Stimulated activated CD4-positive, alpha-beta T cell treated with anti-CD3 and anti-CD28 coated beads, Interleukin-1b, Interleukin-23, amount 100 ng/mL, for 1 hour (primary cell): Measurements from ENCODE around the gene GRIN2C.

Source experiments
- DNase-seq, 2 donors: peaks; one replicate each; pipeline ENCODE4 v3.0.0-alpha.2; 2020; ENCODE audit warnings: low read depth in 2 of 2

The GRIN2C gene

DNA sequence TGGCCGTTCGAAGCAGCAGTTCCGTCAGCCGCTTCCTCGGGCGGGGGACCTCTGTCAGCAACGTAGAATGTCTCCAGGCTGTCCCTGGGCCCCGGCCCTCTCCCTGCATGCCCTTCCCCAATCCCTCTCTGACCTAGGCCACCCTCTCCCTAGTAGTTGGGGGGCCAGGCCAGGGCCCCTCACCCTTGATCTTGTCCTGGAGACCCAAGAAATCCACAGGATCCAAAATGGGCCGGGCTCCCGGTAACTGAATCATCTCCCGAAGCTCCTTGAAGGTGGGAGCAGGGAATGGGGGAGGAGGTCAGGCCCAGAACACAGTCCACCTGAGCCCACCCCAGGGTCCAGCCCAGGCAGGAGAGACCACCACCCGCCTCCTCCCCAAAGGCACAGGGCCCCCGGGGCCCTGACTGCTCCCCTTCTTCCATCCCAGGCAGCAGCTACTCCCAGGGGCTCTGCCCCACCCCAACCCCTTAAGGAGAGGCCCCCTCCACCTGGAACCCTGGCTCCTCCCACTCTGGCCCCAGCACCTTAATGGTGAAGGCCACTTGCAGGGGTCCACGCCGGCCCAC lies 4.7 kb upstream of the GRIN2C start:
- no peak for DNase-seq

DNA sequence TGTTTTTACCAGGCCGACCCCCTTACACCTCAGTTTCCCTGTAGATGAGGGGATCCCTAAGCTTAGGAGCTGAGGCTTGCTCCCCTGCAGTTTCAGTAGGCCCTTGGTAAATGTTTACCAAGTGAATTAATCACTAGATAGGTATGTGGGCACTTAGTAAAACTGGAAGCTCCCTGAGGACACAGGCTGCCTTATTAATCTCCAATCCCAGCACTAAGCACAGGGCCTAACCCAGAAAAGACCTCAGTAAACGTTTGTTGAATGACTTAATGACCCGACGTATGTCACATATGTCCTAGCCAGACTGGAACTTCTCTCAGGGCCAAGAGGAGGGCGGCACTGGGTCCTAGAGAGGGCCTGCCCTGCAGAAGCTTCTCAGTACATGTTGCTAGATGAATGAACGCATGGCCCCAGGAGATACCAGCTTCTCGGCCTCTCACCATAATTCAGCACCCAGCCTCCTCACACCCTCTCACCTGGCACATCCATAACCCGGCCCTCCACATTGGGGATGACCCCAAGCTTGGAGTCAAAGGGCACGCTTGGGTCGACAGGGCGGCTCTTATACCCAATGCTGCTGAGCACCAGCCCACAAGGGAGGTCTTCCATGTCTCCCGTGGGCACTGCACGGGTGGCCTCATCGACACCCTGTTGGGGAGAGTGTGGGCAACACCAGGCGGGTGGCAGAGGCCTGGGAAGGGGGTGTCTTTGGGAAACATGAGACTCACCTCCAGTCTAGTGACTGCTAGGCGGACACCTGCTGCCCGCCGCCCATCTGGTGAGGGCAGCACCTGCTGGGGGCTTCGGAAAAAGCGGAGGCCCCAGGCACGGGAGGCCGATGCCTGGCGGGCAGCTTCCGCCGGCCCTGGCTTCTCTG lies 4.0 kb upstream of the GRIN2C start:
- DNase-seq: no peak

DNA sequence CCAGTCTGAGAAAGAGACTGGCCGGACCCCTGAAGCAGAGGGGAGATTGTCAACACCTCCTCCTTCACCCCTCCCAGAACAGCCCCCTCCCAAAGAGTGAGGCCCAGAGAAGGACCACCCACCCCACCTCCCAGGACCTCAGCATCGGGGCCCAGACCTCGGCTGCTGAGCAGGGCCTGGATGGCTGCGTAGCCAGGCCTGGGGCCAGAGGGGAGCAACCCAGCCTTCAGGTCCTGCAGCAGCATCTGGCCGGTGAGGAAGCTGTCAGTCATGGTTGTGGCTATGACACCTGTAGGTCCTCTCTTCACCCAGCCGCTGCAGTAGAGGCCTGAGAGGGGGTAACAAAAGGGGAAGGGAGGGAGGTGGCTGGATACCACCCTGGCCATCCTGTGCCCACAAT lies 3.2 kb upstream of the GRIN2C start:
- DNase-seq: no peak

- DNase-seq: peak; percentile 40 to 62
These were observed 2.6 kb upstream of the GRIN2C start for GRCh38 chr17:74862108-74862901.

- DNase-seq: no peak
These were observed 2.0 kb upstream of the GRIN2C start for GRCh38 chr17:74861662-74862107.

- no peak for DNase-seq
These were observed 1.4 kb upstream of the GRIN2C start for GRCh38 chr17:74860872-74861661.

GRCh38 chr17:74860229-74860871 lies 665 bp upstream of the GRIN2C start:
- DNase-seq: no peak

GRCh38 chr17:74858672-74859458 lies 820 bp downstream of the GRIN2C start:
- DNase-seq: no peak

DNA sequence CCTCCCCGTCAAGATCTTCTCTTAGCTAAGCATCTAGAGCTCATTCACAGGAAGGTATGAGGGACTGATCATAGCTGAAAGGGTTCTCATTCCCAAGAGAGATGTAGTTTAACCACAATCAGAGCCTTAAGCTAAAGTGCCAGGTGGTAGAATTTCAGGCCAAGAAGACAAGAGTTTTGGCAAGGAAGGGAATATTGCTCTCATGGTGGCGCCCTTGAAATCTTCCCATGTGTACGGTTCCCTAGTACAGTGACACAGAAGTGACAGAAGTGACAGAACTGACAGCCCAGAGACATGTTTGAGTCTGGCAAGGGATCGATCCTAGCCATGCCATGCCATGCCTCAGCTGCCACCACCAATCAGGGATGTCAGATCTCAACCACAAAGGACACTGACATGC lies 2.5 kb downstream of the GRIN2C start:
- DNase-seq: no peak

DNA sequence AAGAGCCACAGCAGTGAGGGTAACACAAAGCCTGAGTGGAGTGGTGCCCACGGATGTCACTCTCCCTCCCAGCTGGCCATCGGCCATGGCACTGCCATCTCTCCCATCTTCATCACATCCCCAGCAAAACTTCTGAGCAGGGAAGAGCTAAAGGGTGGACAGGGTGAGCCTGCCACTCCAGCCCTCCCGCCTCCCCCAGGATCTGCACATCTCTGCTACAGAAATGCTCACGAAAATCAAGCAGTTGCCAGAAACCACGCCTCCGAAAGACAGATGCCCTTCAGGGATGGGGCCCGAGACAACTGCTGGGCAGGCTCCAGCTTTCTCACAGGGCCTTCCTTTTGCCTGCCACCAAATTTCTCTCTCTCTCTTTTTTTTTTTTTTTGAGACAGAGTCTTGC lies 3.6 kb downstream of the GRIN2C start:
- no peak for DNase-seq

DNA sequence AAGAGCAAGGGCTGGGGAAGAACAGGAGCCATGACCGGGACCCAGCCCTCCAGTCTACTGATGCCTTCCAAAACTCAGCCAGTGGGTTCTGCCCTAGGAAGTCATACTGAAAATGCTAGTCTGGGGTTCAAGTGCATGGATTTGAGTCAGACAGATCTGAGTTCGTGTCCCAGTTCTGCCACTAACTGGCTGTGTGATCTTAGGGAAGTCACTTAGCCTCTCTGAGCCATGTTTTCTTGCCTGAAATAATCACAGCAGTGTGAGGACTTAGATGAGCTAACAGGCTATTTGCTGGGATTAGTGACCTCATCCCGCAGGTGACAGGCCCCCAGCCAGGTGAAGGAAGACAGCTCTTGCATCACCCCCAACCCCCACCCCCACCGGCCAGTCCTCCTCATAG lies 4.4 kb downstream of the GRIN2C start:
- DNase-seq: no peak

DNA sequence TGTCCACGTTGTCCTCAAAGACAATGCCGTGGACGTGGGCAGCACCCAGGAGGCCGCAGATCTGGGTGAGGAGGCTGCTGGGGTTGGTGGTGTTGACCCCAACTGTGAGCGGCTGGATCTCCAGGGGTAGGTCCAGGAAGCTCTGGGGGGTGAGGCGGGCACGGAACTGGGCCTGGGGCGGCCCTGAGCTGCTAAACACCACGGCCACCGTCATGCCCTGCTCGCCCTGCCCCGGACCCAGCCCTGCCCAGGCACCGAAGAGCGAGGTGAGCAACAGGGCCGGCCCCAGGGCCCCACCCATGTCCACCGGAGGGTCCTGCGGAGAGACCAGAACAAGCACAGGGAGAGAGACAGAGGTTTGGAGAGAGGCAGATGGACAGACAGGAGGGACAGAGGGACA lies 4.9 kb downstream of the GRIN2C start:
- no peak for DNase-seq

DNA sequence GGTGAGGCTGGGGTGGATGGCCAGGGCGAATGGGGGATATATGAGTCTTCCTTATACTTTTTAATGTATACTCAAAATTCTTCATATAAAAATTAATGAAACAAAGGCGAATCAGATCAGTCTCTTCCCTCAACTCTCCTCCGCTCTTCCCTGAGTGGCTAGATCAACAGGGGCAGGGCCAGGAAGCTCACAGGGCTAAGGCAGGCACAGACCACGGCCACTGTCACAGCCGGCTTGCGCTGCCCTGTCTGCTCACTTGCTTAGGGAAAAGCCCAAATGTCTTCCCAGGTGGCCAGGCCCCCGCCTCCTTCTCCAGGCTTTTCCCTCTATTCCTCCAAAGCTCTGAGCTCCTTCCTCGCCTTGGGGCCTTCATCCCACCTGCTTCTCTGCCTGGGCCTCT lies 6.0 kb downstream of the GRIN2C start:
- no peak for DNase-seq

GRCh38 chr17:74853048-74853397 lies 6.7 kb downstream of the GRIN2C start:
- DNase-seq: no peak

GRCh38 chr17:74852237-74853047 lies 7.2 kb downstream of the GRIN2C start:
- peak; percentile 25 to 37 for DNase-seq

DNA sequence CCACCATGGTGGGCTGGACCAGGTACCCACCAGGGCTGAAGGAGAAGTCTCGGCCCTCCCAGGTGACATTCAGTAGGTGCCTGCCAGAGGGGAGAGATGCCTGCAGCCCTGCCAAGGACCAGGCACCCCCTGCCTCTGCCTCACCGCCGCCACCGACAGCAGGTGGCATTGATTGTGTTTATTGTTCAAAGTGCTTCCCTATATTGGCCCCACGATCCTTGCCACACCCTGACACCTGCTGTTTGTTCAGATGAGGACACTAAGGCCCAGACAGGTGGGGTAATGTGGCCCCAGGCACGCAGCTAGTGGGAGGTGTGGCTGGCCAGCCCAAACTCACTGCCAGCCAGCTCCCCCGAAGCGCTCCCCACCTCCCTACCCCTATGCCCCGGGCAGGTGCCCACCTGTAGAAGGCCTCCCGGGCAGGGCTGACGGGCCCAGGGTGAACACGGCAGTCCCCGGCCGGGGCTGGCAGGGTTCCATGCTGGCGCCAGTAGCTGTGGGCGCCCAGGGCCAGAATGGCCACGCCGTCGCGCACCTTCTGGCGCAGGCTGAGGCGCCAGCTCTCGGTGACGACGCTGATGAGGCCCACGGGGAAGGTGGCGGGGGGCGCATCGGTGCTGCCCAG lies 8.0 kb downstream of the GRIN2C start:
- DNase-seq: no peak

GRCh38 chr17:74850914-74851313 lies 8.8 kb downstream of the GRIN2C start:
- no peak for DNase-seq

DNA sequence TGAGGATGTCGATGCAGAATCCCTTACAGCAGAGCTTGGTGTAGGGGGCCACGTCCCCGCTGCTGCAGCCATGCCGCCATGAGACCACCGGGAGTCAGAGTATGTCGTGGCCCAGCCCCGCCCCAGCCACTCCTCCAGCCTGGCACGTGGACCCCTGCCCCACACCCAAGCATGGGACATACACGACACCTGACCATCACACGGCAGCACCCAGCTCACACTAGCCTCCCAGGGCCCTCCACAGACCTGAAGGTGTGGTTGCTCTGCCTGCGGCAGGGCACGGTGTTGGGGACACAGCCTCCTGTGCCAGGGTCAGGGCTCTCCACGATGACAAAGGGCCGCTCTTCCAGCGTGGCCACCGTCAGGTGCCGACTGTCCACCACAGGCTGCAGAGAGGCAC lies 9.4 kb downstream of the GRIN2C start:
- DNase-seq: no peak
